ENCODE measurements around the gene GNG10. TPM values are rescaled to one million over a fixed set of nuclear protein-coding genes. Genes with fewer than 3 reads are reported as not detected.

GNG10 gene
- polyA plus RNA-seq, 10 donors: 48.0 to 58.8 (median 53.1) TPM

DNA sequence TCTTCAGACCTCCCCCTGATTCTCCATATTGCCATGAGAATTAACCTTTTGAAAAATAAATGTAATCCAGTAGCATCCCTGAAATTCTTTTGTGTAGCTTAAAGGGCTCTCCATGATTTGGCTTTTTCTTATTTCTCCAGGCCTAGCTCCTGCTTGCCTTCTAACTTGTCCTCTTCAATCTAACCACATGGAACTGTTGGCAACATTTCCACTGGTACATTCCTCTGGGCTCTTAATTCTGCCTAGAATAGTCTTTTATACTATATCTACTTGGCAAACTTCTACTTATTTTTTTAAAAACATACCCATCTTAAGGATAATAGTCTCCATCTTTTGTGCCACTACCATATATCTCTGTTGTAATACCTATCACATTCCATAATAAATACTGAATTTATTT is 54.1 kb downstream of the GNG10 start:
- DNase-seq: no peak

DNA sequence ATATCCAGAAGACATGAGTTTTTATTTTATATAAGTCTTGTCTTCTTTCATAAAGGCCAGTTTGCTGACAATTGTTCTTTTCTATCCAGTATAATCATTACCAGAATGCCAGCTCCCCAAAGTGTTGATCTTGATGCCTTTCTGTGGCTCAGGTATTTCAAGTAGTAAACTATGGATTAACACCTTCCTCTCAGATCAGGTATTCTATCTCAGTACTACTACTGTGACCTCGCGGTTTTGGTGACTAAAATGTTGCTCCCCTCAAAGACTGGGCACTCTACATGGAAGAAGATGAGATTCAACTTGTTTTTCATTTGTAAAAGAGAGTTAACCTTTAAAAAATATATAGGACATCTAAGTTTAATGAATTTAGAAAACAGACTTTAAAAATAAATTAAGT is 58.1 kb downstream of the GNG10 start:
- no peak for DNase-seq

Other genes starting within 250 kb of the GNG10 start
- 100 to 1,000 TPM in 9 of 10 donors, 10 to 100 TPM in 1; 88.5 to 187 (median 137) TPM for gene ECPAS, start 177.2 kb upstream of the GNG10 start, polyA plus RNA-seq (ENCODE audit: insufficient read length in 10 of 10)
- gene ZNF483, start 136.4 kb upstream of the GNG10 start, polyA plus RNA-seq (ENCODE audit: insufficient read length in 10 of 10): 1 to 10 TPM in 7 of 10 donors, under 1 TPM in 3; 0.72 to 2.2 (median 1.4) TPM
- gene PTGR1, start 62.0 kb upstream of the GNG10 start, polyA plus RNA-seq (ENCODE audit: insufficient read length in 10 of 10): 10 to 100 TPM; 45.7 to 66.2 (median 49.9) TPM
- 10 to 100 TPM in 2 of 10 donors, 1 to 10 TPM in 8; 8.0 to 10.2 (median 8.8) TPM for gene DNAJC25, start 30.3 kb upstream of the GNG10 start, polyA plus RNA-seq (ENCODE audit: insufficient read length in 10 of 10)
- under 1 TPM in 9 of 10 donors, not detected in 1; 0.04 to 0.35 (median 0.15) TPM for gene SHOC1, start 133.3 kb downstream of the GNG10 start, polyA plus RNA-seq (ENCODE audit: insufficient read length in 10 of 10)
- gene UGCG, start 235.2 kb downstream of the GNG10 start, polyA plus RNA-seq (ENCODE audit: insufficient read length in 10 of 10): 10 to 100 TPM; 22.2 to 43.2 (median 29.7) TPM